NCI-H1694 (cell line): ENCODE measurements around the gene TNXB.
"Not testable (repeated sequence)": the region's sequence is repeated elsewhere in the genome, so short reads cannot be mapped to it uniquely, and the experiment has no call there.

Experiments
- DNase-seq: peaks from one replicate; lab custom pipeline; 2025; lab: John Stamatoyannopoulos, UW

The TNXB gene

DNA sequence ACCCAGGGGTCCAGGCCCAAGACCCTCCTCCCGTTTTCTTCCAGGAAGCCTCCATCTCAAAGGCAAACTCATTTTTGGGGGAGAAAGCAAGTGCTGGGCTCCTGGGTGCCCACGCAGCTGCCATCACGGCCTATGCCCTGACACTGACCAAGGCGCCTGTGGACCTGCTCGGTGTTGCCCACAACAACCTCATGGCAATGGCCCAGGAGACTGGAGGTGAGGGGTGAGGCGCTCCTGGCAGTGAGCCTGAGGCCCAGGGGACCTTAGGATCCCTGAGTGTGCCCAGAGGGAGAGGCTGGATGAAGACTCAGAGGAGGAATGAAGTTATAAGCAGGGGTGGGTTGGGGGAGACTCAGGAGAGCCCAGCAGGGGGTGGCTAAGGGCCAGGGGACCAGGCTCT lies 112.8 kb downstream of the TNXB start:
- DNase-seq = not testable (repeated sequence)

DNA sequence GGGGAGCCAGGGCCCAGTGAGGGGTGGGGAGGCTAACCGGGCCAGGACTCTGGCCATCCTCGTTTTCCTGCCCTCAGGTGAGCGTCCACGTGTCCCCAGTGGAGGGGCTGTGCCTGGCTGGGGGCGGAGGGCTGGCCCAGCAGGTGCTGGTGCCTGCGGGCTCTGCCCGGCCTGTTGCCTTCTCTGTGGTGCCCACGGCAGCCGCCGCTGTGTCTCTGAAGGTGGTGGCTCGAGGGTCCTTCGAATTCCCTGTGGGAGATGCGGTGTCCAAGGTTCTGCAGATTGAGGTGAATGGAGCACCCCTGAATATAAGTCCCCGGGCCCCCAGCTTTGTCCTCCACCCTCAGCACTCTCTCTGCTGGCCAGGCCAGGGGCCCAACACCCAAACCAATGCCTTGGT lies 114.7 kb downstream of the TNXB start:
- not testable (repeated sequence) for DNase-seq
